K562 (cell line): ENCODE measurements around the gene CLSTN2. TPM values are rescaled to one million over a fixed set of nuclear protein-coding genes. Genes with fewer than 3 reads are reported as not detected.

ENCODE experiments used
- ATAC-seq: fragments of 200-7000 bp; cut with Tn5 transposase; 3 replicates; pipeline ENCODE4 v1.9.1; 2020; ENCODE audit warnings: moderate library complexity
- BruUV-seq: library from RNA; stranded (reverse); fragments of 400-500 nt; replicated peaks from 2 replicates; lab custom pipeline; 2021; lab: Mats Ljungman, UMichigan
- CTCF ChIA-PET: fragments of 300-600 bp; formaldehyde crosslinking; extraction: SDS; loops from one replicate; lab custom pipeline; 2021; ENCODE audit warnings: low intra/inter-chr PET ratio; lab: Yijun Ruan, JAX
- POLR2A ChIA-PET: fragments of 300-600, 350-650 bp; sonication (Branson Sonifier 250); formaldehyde crosslinking; extraction: SDS; loops from one replicate; lab custom pipeline; 2021; ENCODE audit warnings: antibody characterized with exemption, inconsistent platforms; lab: Yijun Ruan, JAX
- DNase-seq, 4 experiments: peaks; one replicate each; pipeline versions ENCODE4 v3.0.0 to v3.0.0-alpha.2; 2011 to 2018; ENCODE audit warnings: low spot score in 3 of 4, mixed read lengths in 3 of 4; ENCODE audit errors: extremely low read depth in 1 of 4
- FAIRE-seq: peaks from 2 replicates; lab custom pipeline; 2011; peaks lifted over from hg19 to GRCh38; lab: Jason Lieb, UNC
- H2AFZ ChIP-seq: 2 replicates; pipeline ENCODE4 v1.6.0; 2011; ENCODE audit warnings: low read depth, low read length, control low read depth, inconsistent platforms
- H3K27ac ChIP-seq: fragments of 200-600 bp; 3 replicates; pipeline ENCODE4 v1.8.0; 2011; ENCODE audit warnings: low read depth, mild to moderate bottlenecking, control low read depth, inconsistent platforms, low read length, moderate library complexity, mixed read lengths; ENCODE audit errors: extremely low read depth
- H3K27me3 ChIP-seq, 2 experiments: fragments of 300-600 bp in 1 of 2; 2 replicates in 1 of 2; 3 replicates in 1 of 2; pipeline versions ENCODE4 v1.6.0 to v1.8.0; 2011; ENCODE audit warnings: inconsistent platforms in 2 of 2, low read length in 2 of 2, mild to moderate bottlenecking in 1 of 2, mixed read lengths in 1 of 2, moderate library complexity in 1 of 2; ENCODE audit not compliant: control insufficient read depth in 2 of 2, insufficient read depth in 2 of 2
- H3K36me3 ChIP-seq: fragments of 300-600 bp; 3 replicates; pipeline ENCODE4 v1.8.0; 2011; ENCODE audit warnings: mild to moderate bottlenecking, low read length, inconsistent platforms; ENCODE audit not compliant: control insufficient read depth, insufficient read depth
- H3K4me1 ChIP-seq, 2 experiments: fragments of 200-600 bp in 1 of 2; replicated peaks in 1 of 2; 2 replicates in 1 of 2; 3 replicates in 1 of 2; pipeline versions ENCODE4 v1.5.1 to v1.8.0; 2011; ENCODE audit warnings: inconsistent platforms in 2 of 2, low read length in 2 of 2, mild to moderate bottlenecking in 1 of 2, mixed read lengths in 1 of 2, moderate library complexity in 1 of 2; ENCODE audit not compliant: control insufficient read depth in 2 of 2, insufficient read depth in 2 of 2
- H3K4me2 ChIP-seq: 2 replicates; pipeline ENCODE4 v1.6.1; 2011; ENCODE audit warnings: low read length, control low read depth, inconsistent platforms, mixed read lengths; ENCODE audit not compliant: insufficient read depth
- H3K4me3 ChIP-seq: fragments of 200-600 bp; sonication (generic), shearing (Covaris generic); 2 replicates; pipeline ENCODE4 v1.5.1; 2016; ENCODE audit warnings: control low read depth, inconsistent platforms
- H3K79me2 ChIP-seq: fragments of 200-600 bp; 3 replicates; pipeline ENCODE4 v1.8.0; 2011; ENCODE audit warnings: low read length, inconsistent platforms; ENCODE audit not compliant: control insufficient read depth, insufficient read depth
- H3K9ac ChIP-seq, 2 experiments: 2 replicates each; pipeline versions ENCODE4 v1.6.0 to v1.6.1; 2011; ENCODE audit warnings: low read depth in 2 of 2, low read length in 2 of 2, control low read depth in 1 of 2, inconsistent platforms in 1 of 2, mild to moderate bottlenecking in 1 of 2, mixed read lengths in 1 of 2; ENCODE audit not compliant: insufficient read depth in 1 of 2
- H3K9me1 ChIP-seq: one replicate; pipeline ENCODE4 v1.6.0; 2011; ENCODE audit warnings: inconsistent platforms, mild to moderate bottlenecking, low read length, moderate library complexity; ENCODE audit not compliant: control insufficient read depth, insufficient read depth
- H3K9me3 ChIP-seq: replicated peaks from 2 replicates; pipeline ENCODE4 v1.5.1; 2011; ENCODE audit warnings: low read depth, low read length, inconsistent platforms; ENCODE audit not compliant: control insufficient read depth, insufficient read depth
- H4K20me1 ChIP-seq: replicated peaks from 2 replicates; pipeline ENCODE4 v1.6.1; 2011; ENCODE audit warnings: low read length, inconsistent platforms, mixed read lengths; ENCODE audit not compliant: control insufficient read depth, insufficient read depth
- BMI1 ChIP-seq: fragments of 150-350 bp; IDR thresholded peaks from 2 replicates; pipeline ENCODE4 v1.6.1; 2014; ENCODE audit warnings: low read length
- EWSR1 ChIP-seq: fragments of 450-650 bp; IDR thresholded peaks from 2 replicates; pipeline ENCODE4 v1.6.1; 2018; ENCODE audit warnings: borderline replicate concordance, mild to moderate bottlenecking, low read depth, moderate library complexity; ENCODE audit not compliant: partially characterized antibody
- EZH2 ChIP-seq: IDR thresholded peaks from 2 replicates; pipeline ENCODE4 v1.6.1; 2012; ENCODE audit warnings: low read depth, mild to moderate bottlenecking, inconsistent platforms, low read length, borderline replicate concordance
- GATA2 ChIP-seq: sonication (generic); formaldehyde crosslinking; IDR thresholded peaks from 2 replicates; pipeline ENCODE4 v1.4.0; 2020; ENCODE audit warnings: mild to moderate bottlenecking, missing genetic modification reagents
- HNRNPL ChIP-seq: fragments of 200-400 bp; formaldehyde crosslinking; IDR thresholded peaks from 2 replicates; pipeline ENCODE4 v1.6.1; 2017; ENCODE audit warnings: low read depth, mild to moderate bottlenecking, low read length
- PTBP1 ChIP-seq: fragments of 200-400 bp; formaldehyde crosslinking; IDR thresholded peaks from 2 replicates; pipeline ENCODE4 v1.6.1; 2017; ENCODE audit warnings: low read depth, low read length
- RAD21 ChIP-seq, 2 experiments: fragments of 250-450 bp in 1 of 2; fragments of 450-650 bp in 1 of 2; sonication (Bioruptor Pico) in 1 of 2; formaldehyde crosslinking in 1 of 2; IDR thresholded peaks in 1 of 2; conservative IDR thresholded peaks in 1 of 2; 2 replicates each; pipeline versions ENCODE4 v1.4.0 to v1.8.0; 2020 to 2022; ENCODE audit warnings: mild to moderate bottlenecking in 2 of 2, moderate library complexity in 1 of 2
- SIN3B ChIP-seq: fragments of 450-650 bp; IDR thresholded peaks from 2 replicates; pipeline ENCODE4 v1.6.1; 2017; ENCODE audit warnings: low read depth, mild to moderate bottlenecking, moderate library complexity
- SMARCA5 ChIP-seq: fragments of 450-650 bp; IDR thresholded peaks from 2 replicates; pipeline ENCODE4 v1.6.1; 2016
- TEAD4 ChIP-seq, 2 experiments: sonication (generic) in 1 of 2; formaldehyde crosslinking in 1 of 2; IDR thresholded peaks; 2 replicates each; pipeline versions ENCODE4 v1.6.1 to v1.8.0; 2012 to 2022; ENCODE audit warnings: borderline replicate concordance in 1 of 2, inconsistent platforms in 1 of 2, low read length in 1 of 2, mild to moderate bottlenecking in 1 of 2, missing genetic modification reagents in 1 of 2
- ZEB2 ChIP-seq: fragments of 450-650 bp; IDR thresholded peaks from 2 replicates; pipeline ENCODE4 v1.6.1; 2016
- ZNF140 ChIP-seq: fragments of 250-450 bp; sonication (Bioruptor Pico); IDR thresholded peaks from 2 replicates; pipeline ENCODE4 v1.8.0; 2021; ENCODE audit warnings: moderate library complexity, mild to moderate bottlenecking, inconsistent platforms
- ZNF175 ChIP-seq: fragments of 200-800 bp; sonication (Bioruptor generic); IDR thresholded peaks from 2 replicates; pipeline ENCODE4 v1.6.1; 2016; ENCODE audit warnings: low read depth, mild to moderate bottlenecking, missing genetic modification characterization, missing compliant biosample characterization
- ZNF584 ChIP-seq: fragments of 200-800 bp; sonication (Bioruptor generic); IDR thresholded peaks from 2 replicates; pipeline ENCODE4 v1.6.1; 2016; ENCODE audit warnings: low read depth, mild to moderate bottlenecking, missing genetic modification characterization, missing compliant biosample characterization
- WGBS: fragments of 100-300 bp; shearing (Covaris generic); methylation state at CpG from one replicate; pipeline ENCODE4 v1.1.6; 2016; ENCODE audit warnings: low coverage, mixed read lengths; ENCODE audit not compliant: insufficient coverage; ENCODE audit errors: missing lambda C conversion rate; 5-methylcytosine and 5-hydroxymethylcytosine counted together
- in situ Hi-C: fragments of 300-500 bp; cut with MboI; formaldehyde crosslinking; loops from 4 replicates; pipeline ENCODE4 v1.15.0; 2018; ENCODE audit warnings: inconsistent platforms, mixed read lengths
- intact Hi-C: fragments of 100-400 bp; cut with micrococcal nuclease; formaldehyde crosslinking; loops from 2 replicates; pipeline ENCODE4 v1.14.2; 2022
- polyA plus RNA-seq, 8 experiments: library from polyadenylated mRNA; depleted of rRNA in 4 of 8; stranded (reverse) in 5 of 8; unstranded in 3 of 8; fragments of >200 nt; fragmentation: Nextera tagmentation in 2 of 8; fragmentation: Illumina TruSeq in 1 of 8; extraction: Ambion mirVana in 2 of 8; extraction: Trizol in 1 of 8; gene quantifications; 2 replicates each; pipeline versions ENCODE4 v1.2.1 to v1.2.3, GENCODE V29; 2011 to 2014; ENCODE audit warnings: inconsistent platforms in 1 of 8, missing spikeins in 1 of 8
- total RNA-seq, 7 experiments: library from RNA; depleted of rRNA in 6 of 7; stranded (reverse); fragments of >200 nt in 6 of 7; fragmentation: Illumina TruSeq in 2 of 7; extraction: Trizol in 2 of 7; gene quantifications; 2 replicates each; pipeline versions ENCODE4 v1.2.1 to v1.2.3, GENCODE V29; 2011 to 2021; ENCODE audit warnings: low replicate concordance in 1 of 7
- TF ChIP-seq, protein P1 (sequence below): IDR thresholded peaks from 3 replicates; pipeline ENCODE4 v1.6.1; 2011; ENCODE audit warnings: borderline replicate concordance, mild to moderate bottlenecking; ENCODE audit not compliant: insufficient read length, insufficient read depth
- TF ChIP-seq, protein P2 (sequence below), 2 experiments: fragments of 150-350 bp in 1 of 2; IDR thresholded peaks; 2 replicates each; pipeline ENCODE4 v1.6.1; 2012 to 2016; ENCODE audit warnings: low read depth in 2 of 2, low read length in 2 of 2, mild to moderate bottlenecking in 1 of 2, moderate library complexity in 1 of 2
- TF ChIP-seq, protein P3 (sequence below): sonication (generic); formaldehyde crosslinking; IDR thresholded peaks from 2 replicates; pipeline ENCODE4 v1.9.0; 2022; ENCODE audit warnings: mild to moderate bottlenecking, missing genetic modification reagents

Gene CLSTN2
- total and polyA plus RNA-seq, 9 of the 15 experiments (the other 6 are each of a cell fraction or from before 2014, with no cell fraction given): 0.02 to 0.04 (median 0.04) TPM; not detected in 6

DNA sequence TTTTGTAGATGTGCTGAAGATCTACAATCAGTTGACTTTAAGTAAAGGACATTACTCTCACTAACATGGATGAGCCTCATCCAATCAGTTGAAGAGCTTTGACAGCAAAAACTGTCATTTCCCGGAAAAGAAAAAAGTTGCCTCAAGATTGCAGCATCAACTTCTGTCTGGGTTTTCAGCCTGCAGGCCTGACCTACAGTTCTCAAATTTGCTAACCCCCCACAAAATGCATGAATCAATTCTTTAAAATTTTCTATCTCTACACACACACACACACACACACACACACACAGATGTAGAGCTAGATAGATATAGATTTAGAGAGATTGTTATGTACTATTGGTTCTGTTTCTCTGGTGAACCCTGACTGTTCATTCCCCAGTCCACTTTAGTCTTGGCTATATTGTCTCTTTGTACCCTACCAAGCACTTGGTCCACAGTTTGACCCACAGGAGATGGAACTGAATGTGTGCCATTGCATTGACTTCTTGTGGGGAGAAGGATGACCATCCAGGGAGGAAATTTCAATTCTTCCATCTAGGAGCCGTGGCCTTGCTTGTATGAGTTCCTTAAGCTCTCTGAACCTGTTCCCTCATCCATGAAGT lies 228.3 kb downstream of the CLSTN2 start:
- DNase-seq (no peak), FAIRE-seq (no peak), ATAC-seq (no peak)
- Histone ChIP-seq H4K20me1 (no peaks in the 10 kb centered on the region), H3K9ac (no peak overlapping the region), H2AFZ (no peak overlapping the region), H3K79me2 (no peaks in the 10 kb centered on the region), H3K36me3 (no peaks in the 10 kb centered on the region), H3K4me1 (no peaks in the 10 kb centered on the region; a peak in 2 of 5 replicates), H3K9me1 (no peaks in the 10 kb centered on the region), H3K9me3 (no peaks in the 10 kb centered on the region), H3K4me3 (no peak overlapping the region), H3K27ac (no peak overlapping the region), H3K27me3 (no peaks in the 10 kb centered on the region), H3K4me2 (no peak overlapping the region)
- in situ Hi-C loops (no loop called here), intact Hi-C loops (no loop called here)
- BruUV-seq: no TSS peak
- 0% methylated on average over 2 of the region's 2 CpGs for WGBS
- POLR2A ChIA-PET: no interaction called here
- CTCF ChIA-PET: no interaction called here
- no peak for TF ChIP-seq ZNF140 (CRISPR knock-in tag)
- TF ChIP-seq PTBP1: no peak
- no peak for TF ChIP-seq ZEB2
- TF ChIP-seq ZNF584 (CRISPR knock-in tag): peak; percentile 93
- no peak for TF ChIP-seq RAD21 (CRISPR knock-in tag; conservative IDR thresholded peaks at IDR 0.05 in 1 of 2, IDR thresholded peaks at IDR 0.05 in 1 of 2)
- TF ChIP-seq ZNF175 (CRISPR knock-in tag): peak; percentile 82; the same call in 1 of the 2 replicates
- no peak for TF ChIP-seq GATA2 (CRISPR knock-in tag)
- TF ChIP-seq SIN3B: no peak
- no peak for TF ChIP-seq SMARCA5
- no peak for TF ChIP-seq EWSR1
- no peak for TF ChIP-seq BMI1
- TF ChIP-seq, protein P1, sequence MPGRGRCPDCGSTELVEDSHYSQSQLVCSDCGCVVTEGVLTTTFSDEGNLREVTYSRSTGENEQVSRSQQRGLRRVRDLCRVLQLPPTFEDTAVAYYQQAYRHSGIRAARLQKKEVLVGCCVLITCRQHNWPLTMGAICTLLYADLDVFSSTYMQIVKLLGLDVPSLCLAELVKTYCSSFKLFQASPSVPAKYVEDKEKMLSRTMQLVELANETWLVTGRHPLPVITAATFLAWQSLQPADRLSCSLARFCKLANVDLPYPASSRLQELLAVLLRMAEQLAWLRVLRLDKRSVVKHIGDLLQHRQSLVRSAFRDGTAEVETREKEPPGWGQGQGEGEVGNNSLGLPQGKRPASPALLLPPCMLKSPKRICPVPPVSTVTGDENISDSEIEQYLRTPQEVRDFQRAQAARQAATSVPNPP: no peak
- TF ChIP-seq, protein P2, sequence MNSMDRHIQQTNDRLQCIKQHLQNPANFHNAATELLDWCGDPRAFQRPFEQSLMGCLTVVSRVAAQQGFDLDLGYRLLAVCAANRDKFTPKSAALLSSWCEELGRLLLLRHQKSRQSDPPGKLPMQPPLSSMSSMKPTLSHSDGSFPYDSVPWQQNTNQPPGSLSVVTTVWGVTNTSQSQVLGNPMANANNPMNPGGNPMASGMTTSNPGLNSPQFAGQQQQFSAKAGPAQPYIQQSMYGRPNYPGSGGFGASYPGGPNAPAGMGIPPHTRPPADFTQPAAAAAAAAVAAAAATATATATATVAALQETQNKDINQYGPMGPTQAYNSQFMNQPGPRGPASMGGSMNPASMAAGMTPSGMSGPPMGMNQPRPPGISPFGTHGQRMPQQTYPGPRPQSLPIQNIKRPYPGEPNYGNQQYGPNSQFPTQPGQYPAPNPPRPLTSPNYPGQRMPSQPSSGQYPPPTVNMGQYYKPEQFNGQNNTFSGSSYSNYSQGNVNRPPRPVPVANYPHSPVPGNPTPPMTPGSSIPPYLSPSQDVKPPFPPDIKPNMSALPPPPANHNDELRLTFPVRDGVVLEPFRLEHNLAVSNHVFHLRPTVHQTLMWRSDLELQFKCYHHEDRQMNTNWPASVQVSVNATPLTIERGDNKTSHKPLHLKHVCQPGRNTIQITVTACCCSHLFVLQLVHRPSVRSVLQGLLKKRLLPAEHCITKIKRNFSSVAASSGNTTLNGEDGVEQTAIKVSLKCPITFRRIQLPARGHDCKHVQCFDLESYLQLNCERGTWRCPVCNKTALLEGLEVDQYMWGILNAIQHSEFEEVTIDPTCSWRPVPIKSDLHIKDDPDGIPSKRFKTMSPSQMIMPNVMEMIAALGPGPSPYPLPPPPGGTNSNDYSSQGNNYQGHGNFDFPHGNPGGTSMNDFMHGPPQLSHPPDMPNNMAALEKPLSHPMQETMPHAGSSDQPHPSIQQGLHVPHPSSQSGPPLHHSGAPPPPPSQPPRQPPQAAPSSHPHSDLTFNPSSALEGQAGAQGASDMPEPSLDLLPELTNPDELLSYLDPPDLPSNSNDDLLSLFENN (IDR thresholded peaks at IDR 0.05; ENCODE audit: low read depth in 2 of 2, low read length in 2 of 2): no peak
- no peak for TF ChIP-seq TEAD4 (IDR thresholded peaks at IDR 0.05; ENCODE audit: low read length)
- TF ChIP-seq TEAD4 (CRISPR knock-in tag; IDR thresholded peaks at IDR 0.05; ENCODE audit: borderline replicate concordance): no peak
- TF ChIP-seq, protein P3, sequence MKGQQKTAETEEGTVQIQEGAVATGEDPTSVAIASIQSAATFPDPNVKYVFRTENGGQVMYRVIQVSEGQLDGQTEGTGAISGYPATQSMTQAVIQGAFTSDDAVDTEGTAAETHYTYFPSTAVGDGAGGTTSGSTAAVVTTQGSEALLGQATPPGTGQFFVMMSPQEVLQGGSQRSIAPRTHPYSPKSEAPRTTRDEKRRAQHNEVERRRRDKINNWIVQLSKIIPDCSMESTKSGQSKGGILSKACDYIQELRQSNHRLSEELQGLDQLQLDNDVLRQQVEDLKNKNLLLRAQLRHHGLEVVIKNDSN (CRISPR knock-in tag): no peak
- no peak for TF ChIP-seq EZH2
- TF ChIP-seq HNRNPL: no peak
